IMR-90 (cell line): ENCODE results near the gene HS3ST6. TPM values are rescaled to one million over a fixed set of nuclear protein-coding genes. Genes with fewer than 3 reads are reported as not detected.

Source experiments
- ATAC-seq: fragments of 200-7000 bp; cut with Tn5 transposase; 2 replicates; pipeline ENCODE4 v1.9.1; 2020; ENCODE audit warnings: low read depth, mild to moderate bottlenecking, moderate library complexity
- BruUV-seq: library from RNA; stranded (reverse); fragments of 400-500 nt; replicated peaks from 2 replicates; lab custom pipeline; 2021; lab: Mats Ljungman, UMichigan
- CTCF ChIA-PET: fragments of 300-600 bp; formaldehyde crosslinking; extraction: SDS; loops from one replicate; lab custom pipeline; 2021; ENCODE audit warnings: antibody characterized with exemption; lab: Yijun Ruan, JAX
- POLR2A ChIA-PET: fragments of 300-600 bp; sonication (Branson Sonifier 250); formaldehyde crosslinking; loops from one replicate; lab custom pipeline; 2022; ENCODE audit warnings: antibody characterized with exemption; ENCODE audit not compliant: unreplicated experiment; lab: Charles Lee
- DNase-seq: peaks from one replicate; pipeline ENCODE4 v3.0.0; 2013
- H2AFZ ChIP-seq: replicated peaks from 2 replicates; pipeline ENCODE3; 2013; ENCODE audit warnings: low read length, mild to moderate bottlenecking; ENCODE audit not compliant: poor library complexity
- H2AK5ac ChIP-seq: 2 replicates; pipeline ENCODE4 v1.6.1; 2013; ENCODE audit warnings: low read depth, low read length, inconsistent platforms
- H2AK9ac ChIP-seq: replicated peaks from 2 replicates; pipeline ENCODE3; 2013; ENCODE audit warnings: mild to moderate bottlenecking, low read depth, low read length, moderate library complexity; ENCODE audit not compliant: poor library complexity
- H2BK120ac ChIP-seq: 2 replicates; pipeline ENCODE4 v1.6.1; 2013; ENCODE audit warnings: low read depth, low read length, inconsistent platforms
- H2BK15ac ChIP-seq: 3 replicates; pipeline ENCODE4 v1.6.1; 2013; ENCODE audit warnings: low read depth, low read length, inconsistent platforms
- H2BK20ac ChIP-seq: 2 replicates; pipeline ENCODE4 v1.6.1; 2013; ENCODE audit warnings: low read depth, mild to moderate bottlenecking, inconsistent platforms, low read length, moderate library complexity
- H2BK5ac ChIP-seq: 2 replicates; pipeline ENCODE4 v1.6.1; 2013; ENCODE audit warnings: mild to moderate bottlenecking, low read depth, low read length, inconsistent platforms; ENCODE audit not compliant: poor library complexity, severe bottlenecking
- H3K14ac ChIP-seq: replicated peaks from 2 replicates; pipeline ENCODE4 v1.6.1; 2013; ENCODE audit warnings: low read depth, low read length, inconsistent platforms
- H3K18ac ChIP-seq: 2 replicates; pipeline ENCODE4 v1.6.1; 2013; ENCODE audit warnings: low read depth, low read length, control low read depth
- H3K23ac ChIP-seq: 2 replicates; pipeline ENCODE4 v1.6.1; 2013; ENCODE audit warnings: low read depth, low read length, inconsistent platforms
- H3K27ac ChIP-seq: 2 replicates; pipeline ENCODE4 v1.5.1; 2013; ENCODE audit warnings: mild to moderate bottlenecking, control low read depth, low read length; ENCODE audit not compliant: insufficient read depth
- H3K27me3 ChIP-seq: 2 replicates; pipeline ENCODE4 v1.6.1; 2013; ENCODE audit warnings: low read length; ENCODE audit not compliant: control insufficient read depth, insufficient read depth
- H3K36me3 ChIP-seq: 2 replicates; pipeline ENCODE4 v1.6.1; 2013; ENCODE audit warnings: low read length, mixed read lengths; ENCODE audit not compliant: control insufficient read depth, insufficient read depth
- H3K4ac ChIP-seq: 2 replicates; pipeline ENCODE4 v1.6.1; 2013; ENCODE audit warnings: low read depth, low read length, inconsistent platforms
- H3K4me1 ChIP-seq: 2 replicates; pipeline ENCODE4 v1.6.1; 2013; ENCODE audit warnings: low read length, mixed read lengths; ENCODE audit not compliant: control insufficient read depth, insufficient read depth
- H3K4me2 ChIP-seq: 2 replicates; pipeline ENCODE4 v1.6.1; 2013; ENCODE audit warnings: low read depth, mild to moderate bottlenecking, control low read depth, low read length, moderate library complexity
- H3K4me3 ChIP-seq: 2 replicates; pipeline ENCODE4 v1.5.1; 2013; ENCODE audit warnings: low read depth, mild to moderate bottlenecking, control low read depth, low read length, moderate library complexity; ENCODE audit not compliant: insufficient read depth
- H3K56ac ChIP-seq: 2 replicates; pipeline ENCODE4 v1.6.1; 2013; ENCODE audit warnings: low read length, inconsistent platforms; ENCODE audit not compliant: insufficient read depth; ENCODE audit errors: extremely low read depth
- H3K79me1 ChIP-seq, 2 experiments: 2 replicates each; pipeline ENCODE4 v1.6.1; 2013; ENCODE audit warnings: low read length in 2 of 2, inconsistent platforms in 1 of 2, low read depth in 1 of 2
- H3K9ac ChIP-seq: 2 replicates; pipeline ENCODE4 v1.6.1; 2013; ENCODE audit warnings: low read depth, low read length, control low read depth
- H3K9me1 ChIP-seq: 2 replicates; pipeline ENCODE4 v1.6.1; 2013; ENCODE audit warnings: low read length, inconsistent platforms; ENCODE audit not compliant: insufficient read depth
- H3K9me3 ChIP-seq: 2 replicates; pipeline ENCODE4 v1.6.1; 2013; ENCODE audit warnings: low read length; ENCODE audit not compliant: control insufficient read depth, insufficient read depth
- H4K20me1 ChIP-seq: 2 replicates; pipeline ENCODE4 v1.6.1; 2013; ENCODE audit warnings: low read length, inconsistent platforms; ENCODE audit not compliant: insufficient read depth
- H4K5ac ChIP-seq: 2 replicates; pipeline ENCODE4 v1.6.1; 2013; ENCODE audit warnings: mild to moderate bottlenecking, low read depth, low read length, control low read depth
- H4K8ac ChIP-seq, 2 experiments: 2 replicates each; pipeline ENCODE4 v1.6.1; 2013; ENCODE audit warnings: low read depth in 2 of 2, low read length in 2 of 2, control low read depth in 1 of 2, inconsistent platforms in 1 of 2
- H4K91ac ChIP-seq: 2 replicates; pipeline ENCODE4 v1.6.1; 2013; ENCODE audit warnings: low read depth, low read length, inconsistent platforms; ENCODE audit not compliant: insufficient read depth
- BHLHE40 ChIP-seq: fragments of 150-350 bp; IDR thresholded peaks from 2 replicates; pipeline ENCODE4 v1.6.1; 2016; ENCODE audit warnings: mild to moderate bottlenecking, low read depth, low read length
- CHD1 ChIP-seq: IDR thresholded peaks from 2 replicates; pipeline ENCODE4 v1.6.1; 2012; ENCODE audit warnings: low read depth, low read length, improper control_type of control experiment
- FOS ChIP-seq: fragments of 150-350 bp; IDR thresholded peaks from 2 replicates; pipeline ENCODE4 v1.6.1; 2016; ENCODE audit warnings: low read depth, low read length
- MAFK ChIP-seq: IDR thresholded peaks from 2 replicates; pipeline ENCODE4 v1.6.1; 2012; ENCODE audit warnings: low read depth, low read length, improper control_type of control experiment
- MAZ ChIP-seq: IDR thresholded peaks from 2 replicates; pipeline ENCODE4 v1.6.1; 2012; ENCODE audit warnings: low read depth, mild to moderate bottlenecking, low read length, improper control_type of control experiment, moderate library complexity, borderline replicate concordance
- MXI1 ChIP-seq: IDR thresholded peaks from 2 replicates; pipeline ENCODE4 v1.6.1; 2012; ENCODE audit warnings: low read depth, mild to moderate bottlenecking, low read length, moderate library complexity, borderline replicate concordance
- POLR2A ChIP-seq: IDR thresholded peaks from 2 replicates; pipeline ENCODE4 v1.6.1; 2012; ENCODE audit warnings: mild to moderate bottlenecking, low read depth, low read length
- RAD21 ChIP-seq: IDR thresholded peaks from 2 replicates; pipeline ENCODE4 v1.6.1; 2012; ENCODE audit warnings: low read length, improper control_type of control experiment
- RFX5 ChIP-seq: IDR thresholded peaks from 2 replicates; pipeline ENCODE4 v1.8.0; 2012; ENCODE audit warnings: low read depth, mild to moderate bottlenecking, low read length, moderate library complexity
- SMC3 ChIP-seq: fragments of 150-350 bp; IDR thresholded peaks from 2 replicates; pipeline ENCODE4 v1.6.1; 2016; ENCODE audit warnings: low read depth, mild to moderate bottlenecking, antibody characterized with exemption, low read length, moderate library complexity
- WGBS, 2 experiments: methylation state at CpG; one replicate each; pipeline versions ENCODE4 v1.1.5 to v1.1.7; 2013; ENCODE audit warnings: missing lambda C conversion rate in 2 of 2; ENCODE audit not compliant: insufficient read length in 1 of 2; ENCODE audit errors: extremely low coverage in 2 of 2; 5-methylcytosine and 5-hydroxymethylcytosine counted together
- dilution Hi-C: fragments of 300-500 bp; cut with HindIII; formaldehyde crosslinking; loops from one replicate; pipeline ENCODE4 v1.14.3; 2018; ENCODE audit warnings: low sequenced_read_pairs; ENCODE audit not compliant: unreplicated experiment
- in situ Hi-C: fragments of 300-500 bp; cut with MboI; formaldehyde crosslinking; loops from 3 replicates; pipeline ENCODE4 v1.14.3; 2019; ENCODE audit warnings: low sequenced_read_pairs, inconsistent platforms, mixed read lengths
- intact Hi-C: fragments of 100-400 bp; cut with micrococcal nuclease; formaldehyde crosslinking; loops from 2 replicates; pipeline ENCODE4 v1.10.0; 2022
- polyA plus RNA-seq, 3 experiments: library from polyadenylated mRNA; depleted of rRNA; stranded (reverse); fragments of >200 nt; gene quantifications; 2 replicates each; pipeline ENCODE4 v1.2.3, GENCODE V29; 2012; ENCODE audit warnings: low replicate concordance in 1 of 3
- total RNA-seq: library from RNA; depleted of rRNA; stranded (reverse); fragments of >200 nt; gene quantifications from 2 replicates; pipeline ENCODE4 v1.2.3, GENCODE V29; 2012
- TF ChIP-seq, protein P1 (sequence below): fragments of 150-350 bp; IDR thresholded peaks from 2 replicates; pipeline ENCODE4 v1.6.1; 2016; ENCODE audit warnings: low read depth, mild to moderate bottlenecking, low read length, moderate library complexity, borderline replicate concordance
- TF ChIP-seq, protein P2 (sequence below): conservative IDR thresholded peaks from 2 replicates; pipeline ENCODE4 v1.5.1; 2012; ENCODE audit warnings: mild to moderate bottlenecking, low read depth, low read length, improper control_type of control experiment
- TF ChIP-seq, protein P3 (sequence below): fragments of 150-350 bp; IDR thresholded peaks from 2 replicates; pipeline ENCODE4 v1.6.1; 2017; ENCODE audit warnings: mild to moderate bottlenecking, antibody characterized with exemption, low read length, low read depth

The HS3ST6 gene
- total and polyA plus RNA-seq, 2 of the 4 experiments (the other 2 are of a cell fraction), result not detected

DNA sequence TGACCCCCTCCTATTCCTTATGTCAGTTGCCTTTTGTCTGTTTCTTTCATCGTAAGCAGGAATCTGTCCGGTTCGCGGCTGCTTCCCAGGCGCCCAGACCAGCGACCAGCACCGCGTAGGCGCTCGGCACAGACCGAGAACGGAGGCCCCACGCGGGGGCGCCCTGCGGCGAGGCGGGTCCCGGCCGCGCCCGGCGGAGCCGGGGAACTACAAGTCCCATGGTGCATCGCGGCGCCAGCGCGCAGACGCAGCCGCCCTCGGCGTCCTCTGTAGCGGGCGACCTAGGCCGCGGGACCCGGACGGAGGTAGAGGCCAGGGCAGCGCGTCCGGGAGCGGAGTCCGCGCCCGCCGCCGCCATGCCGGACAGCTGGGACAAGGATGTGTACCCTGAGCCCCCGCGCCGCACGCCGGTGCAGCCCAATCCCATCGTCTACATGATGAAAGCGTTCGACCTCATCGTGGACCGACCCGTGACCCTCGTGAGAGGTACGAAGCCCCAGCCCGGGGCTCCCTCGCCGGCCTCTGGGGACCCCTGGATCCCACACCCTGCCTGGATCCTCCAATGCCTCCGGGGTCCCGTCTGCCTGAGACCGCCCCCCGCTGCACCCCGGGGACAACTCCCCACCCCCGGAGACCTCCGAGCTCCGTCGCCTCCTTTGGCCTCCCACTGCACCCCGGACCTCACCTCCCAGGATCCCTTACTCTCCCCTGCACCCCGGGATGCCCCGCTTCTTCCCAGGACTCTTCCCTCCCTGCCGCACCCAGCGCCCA, 41.2 kb upstream of the HS3ST6 start, which contains the start of gene NDUFB10:
NDUFB10 (plus strand) TSS at position 270 of the 771 bp plus-strand sequence; CDS start at position 357, 87 bp downstream.
- peak within 1 kb of the TSS; percentile 95 for H3K4ac ChIP-seq
- no TSS peak for BruUV-seq
- 1% methylated on average over 36 of the region's 79 CpGs; no CpG with 5 or more reads in 1 of the 2 experiments for WGBS, 2 experiments
- H3K56ac ChIP-seq, result peak within 1 kb of the TSS; percentile 75
- peaks cover 27% of the 10 kb centered on the region for H3K36me3 ChIP-seq
- DNase-seq, result peak; percentile 87
- peaks cover 2% of the 10 kb centered on the region; the same call in 1 of the 2 replicates for H3K27me3 ChIP-seq
- no peak within 1 kb of the TSS for H2BK20ac ChIP-seq
- peak within 1 kb of the TSS; percentile 94 for H3K4me2 ChIP-seq
- H2BK120ac ChIP-seq, result peak within 1 kb of the TSS; percentile 70
- in situ Hi-C loops, result no loop called here
- CTCF ChIA-PET, result no interaction called here
- H4K20me1 ChIP-seq, result peaks cover 42% of the 10 kb centered on the region
- peak within 1 kb of the TSS; percentile 100 for H2AFZ ChIP-seq
- intact Hi-C loops, result no loop called here
- H3K79me1 ChIP-seq, result peaks cover 3 to 33% of the 10 kb centered on the region in 2 experiments; a peak in 3 of 4 replicates
- peak within 1 kb of the TSS; percentile 98 for H4K91ac ChIP-seq
- peak within 1 kb of the TSS; percentile 89 for H2BK5ac ChIP-seq
- peak within 1 kb of the TSS; percentile 99 for H3K14ac ChIP-seq
- H3K23ac ChIP-seq, result peak within 1 kb of the TSS; percentile 93
- peak within 1 kb of the TSS; percentile 91 for H2AK5ac ChIP-seq
- peaks cover 7% of the 10 kb centered on the region for H3K4me1 ChIP-seq
- POLR2A ChIA-PET, result no interaction called here
- H3K4me3 ChIP-seq, result peak within 1 kb of the TSS; percentile 87
- peak within 1 kb of the TSS; percentile 83; the same call in 1 of the 2 replicates for H3K18ac ChIP-seq
- H3K9ac ChIP-seq, result peak within 1 kb of the TSS; percentile 98
- no peaks in the 10 kb centered on the region for H3K9me3 ChIP-seq
- dilution Hi-C loops, result no loop called here
- H2AK9ac ChIP-seq, result peak within 1 kb of the TSS; percentile 100
- 0 out of 2 replicates have a peak, but pooled peaks cover 8% of the 10 kb centered on the region for H3K9me1 ChIP-seq
- peak; percentile 33; the same call in 1 of the 2 replicates for TF ChIP-seq MAZ
- TF ChIP-seq, protein P1, sequence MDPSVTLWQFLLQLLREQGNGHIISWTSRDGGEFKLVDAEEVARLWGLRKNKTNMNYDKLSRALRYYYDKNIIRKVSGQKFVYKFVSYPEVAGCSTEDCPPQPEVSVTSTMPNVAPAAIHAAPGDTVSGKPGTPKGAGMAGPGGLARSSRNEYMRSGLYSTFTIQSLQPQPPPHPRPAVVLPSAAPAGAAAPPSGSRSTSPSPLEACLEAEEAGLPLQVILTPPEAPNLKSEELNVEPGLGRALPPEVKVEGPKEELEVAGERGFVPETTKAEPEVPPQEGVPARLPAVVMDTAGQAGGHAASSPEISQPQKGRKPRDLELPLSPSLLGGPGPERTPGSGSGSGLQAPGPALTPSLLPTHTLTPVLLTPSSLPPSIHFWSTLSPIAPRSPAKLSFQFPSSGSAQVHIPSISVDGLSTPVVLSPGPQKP, result no peak
- TF ChIP-seq, protein P2, sequence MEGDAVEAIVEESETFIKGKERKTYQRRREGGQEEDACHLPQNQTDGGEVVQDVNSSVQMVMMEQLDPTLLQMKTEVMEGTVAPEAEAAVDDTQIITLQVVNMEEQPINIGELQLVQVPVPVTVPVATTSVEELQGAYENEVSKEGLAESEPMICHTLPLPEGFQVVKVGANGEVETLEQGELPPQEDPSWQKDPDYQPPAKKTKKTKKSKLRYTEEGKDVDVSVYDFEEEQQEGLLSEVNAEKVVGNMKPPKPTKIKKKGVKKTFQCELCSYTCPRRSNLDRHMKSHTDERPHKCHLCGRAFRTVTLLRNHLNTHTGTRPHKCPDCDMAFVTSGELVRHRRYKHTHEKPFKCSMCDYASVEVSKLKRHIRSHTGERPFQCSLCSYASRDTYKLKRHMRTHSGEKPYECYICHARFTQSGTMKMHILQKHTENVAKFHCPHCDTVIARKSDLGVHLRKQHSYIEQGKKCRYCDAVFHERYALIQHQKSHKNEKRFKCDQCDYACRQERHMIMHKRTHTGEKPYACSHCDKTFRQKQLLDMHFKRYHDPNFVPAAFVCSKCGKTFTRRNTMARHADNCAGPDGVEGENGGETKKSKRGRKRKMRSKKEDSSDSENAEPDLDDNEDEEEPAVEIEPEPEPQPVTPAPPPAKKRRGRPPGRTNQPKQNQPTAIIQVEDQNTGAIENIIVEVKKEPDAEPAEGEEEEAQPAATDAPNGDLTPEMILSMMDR, result peak; percentile 84
- TF ChIP-seq CHD1, result no peak
- no peak for TF ChIP-seq RFX5
- TF ChIP-seq MAFK, result no peak
- TF ChIP-seq, protein P3, sequence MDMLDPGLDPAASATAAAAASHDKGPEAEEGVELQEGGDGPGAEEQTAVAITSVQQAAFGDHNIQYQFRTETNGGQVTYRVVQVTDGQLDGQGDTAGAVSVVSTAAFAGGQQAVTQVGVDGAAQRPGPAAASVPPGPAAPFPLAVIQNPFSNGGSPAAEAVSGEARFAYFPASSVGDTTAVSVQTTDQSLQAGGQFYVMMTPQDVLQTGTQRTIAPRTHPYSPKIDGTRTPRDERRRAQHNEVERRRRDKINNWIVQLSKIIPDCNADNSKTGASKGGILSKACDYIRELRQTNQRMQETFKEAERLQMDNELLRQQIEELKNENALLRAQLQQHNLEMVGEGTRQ, result peak; percentile 14; the same call in 1 of the 2 replicates
- TF ChIP-seq BHLHE40, result peak; percentile 16; the same call in 1 of the 2 replicates
- 0 out of 2 replicates have a peak, but pooled peaks have one; percentile 5 for TF ChIP-seq FOS
- peak; percentile 55 for TF ChIP-seq SMC3
- peak; percentile 45; the same call in 1 of the 2 replicates for TF ChIP-seq POLR2A
- TF ChIP-seq RAD21, result peak; percentile 34
- TF ChIP-seq MXI1, result peak; percentile 53; the same call in 1 of the 2 replicates
- peak; percentile 90 for ATAC-seq
- H2BK15ac ChIP-seq, result no peak within 1 kb of the TSS; the same call in 2 of the 3 replicates
- H4K8ac ChIP-seq, result peak within 1 kb of the TSS; percentile 89 to 99
- peak within 1 kb of the TSS; percentile 93 for H3K27ac ChIP-seq
- peak within 1 kb of the TSS; percentile 94 for H4K5ac ChIP-seq
